Measurements from ENCODE around the gene P2RY11. TPM values are rescaled to one million over a fixed set of nuclear protein-coding genes. Genes with fewer than 3 reads are reported as not detected.

The P2RY11 gene
- total RNA-seq, 3 donors from 2014 or later: 14.1 to 18.5 (median 16.9) TPM

DNA sequence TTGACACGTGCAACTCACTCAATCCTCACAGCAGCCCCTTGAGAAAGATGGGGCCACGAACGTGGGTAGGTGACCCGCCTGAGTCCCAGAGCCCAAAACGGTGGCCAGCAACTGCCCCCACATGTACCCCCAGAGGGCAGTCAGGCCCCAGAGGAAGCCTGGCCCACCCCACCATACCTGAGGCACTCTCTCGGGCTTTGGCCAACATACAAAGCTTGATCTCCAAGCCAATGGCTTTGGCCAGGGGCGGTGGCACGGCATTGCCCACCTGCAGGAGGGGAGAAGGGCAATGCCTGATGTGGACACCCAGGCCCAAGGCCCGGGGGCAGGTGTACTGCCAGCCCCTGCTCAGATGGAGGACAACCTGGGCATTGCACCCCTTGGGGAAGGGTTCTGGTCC is 22.5 kb downstream of the P2RY11 start:
- ATAC-seq: no peak
- Histone ChIP-seq H3K4me1 (ENCODE audit: low read depth) (no peaks in the 10 kb centered on the region), H3K4me3 (no peak overlapping the region), H3K36me3 (ENCODE audit: low read depth) (peaks cover 15% of the 10 kb centered on the region), H3K9me3 (no peaks in the 10 kb centered on the region)
- no peak for DNase-seq
- intact Hi-C loops (cut with DNase I, micrococcal nuclease): no loop called here
- TF ChIP-seq, protein P1, sequence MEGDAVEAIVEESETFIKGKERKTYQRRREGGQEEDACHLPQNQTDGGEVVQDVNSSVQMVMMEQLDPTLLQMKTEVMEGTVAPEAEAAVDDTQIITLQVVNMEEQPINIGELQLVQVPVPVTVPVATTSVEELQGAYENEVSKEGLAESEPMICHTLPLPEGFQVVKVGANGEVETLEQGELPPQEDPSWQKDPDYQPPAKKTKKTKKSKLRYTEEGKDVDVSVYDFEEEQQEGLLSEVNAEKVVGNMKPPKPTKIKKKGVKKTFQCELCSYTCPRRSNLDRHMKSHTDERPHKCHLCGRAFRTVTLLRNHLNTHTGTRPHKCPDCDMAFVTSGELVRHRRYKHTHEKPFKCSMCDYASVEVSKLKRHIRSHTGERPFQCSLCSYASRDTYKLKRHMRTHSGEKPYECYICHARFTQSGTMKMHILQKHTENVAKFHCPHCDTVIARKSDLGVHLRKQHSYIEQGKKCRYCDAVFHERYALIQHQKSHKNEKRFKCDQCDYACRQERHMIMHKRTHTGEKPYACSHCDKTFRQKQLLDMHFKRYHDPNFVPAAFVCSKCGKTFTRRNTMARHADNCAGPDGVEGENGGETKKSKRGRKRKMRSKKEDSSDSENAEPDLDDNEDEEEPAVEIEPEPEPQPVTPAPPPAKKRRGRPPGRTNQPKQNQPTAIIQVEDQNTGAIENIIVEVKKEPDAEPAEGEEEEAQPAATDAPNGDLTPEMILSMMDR (IDR thresholded peaks at IDR 0.05): no peak

DNA sequence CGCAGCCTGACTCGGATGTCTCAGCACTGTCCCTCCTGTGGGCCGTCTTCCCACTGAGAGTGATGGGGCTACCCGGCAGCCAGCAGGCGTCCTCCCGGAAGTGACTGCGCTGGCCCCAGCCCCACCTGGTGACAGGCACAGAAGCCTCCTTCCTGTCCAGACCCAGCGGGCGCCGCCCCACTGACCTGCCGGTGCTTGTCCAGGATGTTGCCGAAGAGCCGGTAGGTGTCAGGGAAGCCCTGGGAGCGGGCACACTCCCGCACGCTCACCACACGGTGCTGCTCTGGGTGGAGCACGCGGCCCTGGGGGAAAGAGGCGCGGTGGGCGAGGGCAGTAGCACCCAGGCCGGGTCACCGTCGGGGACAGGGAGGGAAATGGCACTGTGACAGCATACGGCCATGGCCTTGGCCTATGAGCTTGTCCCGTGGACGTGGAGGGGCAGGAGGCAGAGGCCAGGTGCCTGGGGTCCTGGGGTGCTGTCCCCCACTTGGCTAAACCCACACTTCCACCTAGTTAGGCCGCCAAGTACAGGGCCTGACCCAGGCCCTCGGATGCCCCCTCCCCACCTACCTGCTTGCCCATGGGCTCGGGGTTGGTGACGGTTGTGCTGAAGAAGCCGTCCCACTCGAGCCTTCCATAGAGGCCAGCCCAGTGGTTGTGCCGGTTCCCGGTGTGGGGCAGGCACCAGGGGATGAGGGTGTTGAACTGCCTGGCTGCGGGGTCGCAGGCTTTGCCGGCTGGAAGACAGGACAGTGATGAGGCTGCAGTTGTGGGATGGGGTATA is 24.2 kb downstream of the P2RY11 start:
- H3K4me3 ChIP-seq: no peak overlapping the region
- ATAC-seq: no peak

DNA sequence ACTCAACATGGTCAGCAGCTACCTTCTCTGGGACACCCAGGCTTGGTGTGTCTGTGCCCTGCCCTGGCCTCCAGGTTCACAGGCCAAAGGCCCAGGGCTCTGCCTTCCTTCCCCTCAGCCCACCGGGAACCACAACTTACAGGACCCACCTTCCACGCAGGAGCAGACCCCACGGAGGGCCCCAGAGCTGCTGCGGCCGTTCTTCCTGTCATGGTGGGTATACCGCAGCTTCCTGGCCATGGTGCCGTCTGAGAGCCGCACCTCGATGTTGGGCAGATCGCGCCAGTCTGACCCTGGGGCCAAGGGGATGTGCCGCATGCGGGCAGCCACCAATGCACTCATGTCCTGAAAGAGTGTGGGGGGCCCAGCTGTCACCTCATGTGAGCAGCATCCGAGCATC is 25.4 kb downstream of the P2RY11 start:
- no peak for DNase-seq
- Histone ChIP-seq H3K4me3 (no peak overlapping the region), H3K9me3 (no peaks in the 10 kb centered on the region), H3K4me1 (ENCODE audit: low read depth) (no peaks in the 10 kb centered on the region), H3K36me3 (ENCODE audit: low read depth) (peaks cover 15% of the 10 kb centered on the region)
- no peak for ATAC-seq
- intact Hi-C loops (cut with DNase I, micrococcal nuclease): no loop called here
- TF ChIP-seq, protein P1 (IDR thresholded peaks at IDR 0.05): no peak

More for the DNA sequence above, 24.2 kb downstream of the P2RY11 start:
- Histone ChIP-seq H3K9me3 (no peaks in the 10 kb centered on the region), H3K36me3 (ENCODE audit: low read depth) (peaks cover 15% of the 10 kb centered on the region), H3K4me1 (ENCODE audit: low read depth) (no peaks in the 10 kb centered on the region)
- intact Hi-C loops (cut with DNase I, micrococcal nuclease): no loop called here
- DNase-seq: no peak
- TF ChIP-seq, protein P1 (IDR thresholded peaks at IDR 0.05): no peak

DNA sequence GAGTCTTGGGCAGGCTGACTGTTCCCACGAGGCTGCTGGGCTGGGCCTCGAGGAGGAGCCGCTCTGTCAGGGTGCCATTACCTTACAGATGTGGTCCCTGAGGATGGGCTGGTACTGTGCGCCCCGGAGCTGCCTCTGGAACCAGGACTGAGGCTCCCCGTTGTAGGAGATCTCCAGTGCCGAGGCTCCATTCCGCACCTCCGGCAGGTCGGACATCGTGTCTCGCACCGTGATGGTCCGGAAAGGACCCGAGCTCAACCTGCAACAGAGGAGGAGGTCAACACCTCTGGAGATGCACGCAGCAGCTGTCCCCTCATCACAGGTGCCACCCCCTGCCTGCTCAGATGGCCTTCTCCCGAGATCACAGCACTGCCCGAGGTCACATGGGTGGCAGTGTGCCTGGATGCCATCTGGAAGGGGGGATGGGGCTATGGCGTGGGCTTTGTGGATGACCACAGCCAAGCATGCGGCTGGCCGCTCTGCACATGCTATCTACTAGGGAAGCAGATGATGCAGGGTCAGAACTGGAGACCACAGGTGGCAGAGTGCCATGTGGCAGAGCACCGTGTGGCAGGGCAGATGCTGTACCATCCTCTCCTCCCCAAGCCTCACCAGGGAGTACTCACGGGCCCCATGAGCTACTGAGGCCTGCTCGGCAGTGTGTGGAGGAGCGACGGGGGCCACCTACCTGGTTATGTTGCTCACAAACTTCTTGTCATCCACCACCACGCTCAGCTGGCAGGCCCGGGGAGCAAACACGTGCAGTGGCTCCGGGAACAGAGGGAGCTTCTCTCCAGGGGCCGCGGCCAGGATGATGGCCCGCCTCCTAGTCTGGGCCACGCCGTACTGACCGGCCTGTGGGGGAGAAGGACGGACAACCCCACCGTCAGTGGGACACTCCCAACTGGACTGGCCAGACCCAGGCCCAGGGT is 26.5 kb downstream of the P2RY11 start:
- Histone ChIP-seq H3K36me3 (ENCODE audit: low read depth) (peaks cover 15% of the 10 kb centered on the region), H3K4me1 (ENCODE audit: low read depth) (peaks cover 1% of the 10 kb centered on the region), H3K9me3 (no peaks in the 10 kb centered on the region), H3K4me3 (no peak overlapping the region)
- intact Hi-C loops (cut with DNase I, micrococcal nuclease): no loop called here
- TF ChIP-seq, protein P1 (IDR thresholded peaks at IDR 0.05): no peak
- no peak for DNase-seq
- ATAC-seq: no peak

DNA sequence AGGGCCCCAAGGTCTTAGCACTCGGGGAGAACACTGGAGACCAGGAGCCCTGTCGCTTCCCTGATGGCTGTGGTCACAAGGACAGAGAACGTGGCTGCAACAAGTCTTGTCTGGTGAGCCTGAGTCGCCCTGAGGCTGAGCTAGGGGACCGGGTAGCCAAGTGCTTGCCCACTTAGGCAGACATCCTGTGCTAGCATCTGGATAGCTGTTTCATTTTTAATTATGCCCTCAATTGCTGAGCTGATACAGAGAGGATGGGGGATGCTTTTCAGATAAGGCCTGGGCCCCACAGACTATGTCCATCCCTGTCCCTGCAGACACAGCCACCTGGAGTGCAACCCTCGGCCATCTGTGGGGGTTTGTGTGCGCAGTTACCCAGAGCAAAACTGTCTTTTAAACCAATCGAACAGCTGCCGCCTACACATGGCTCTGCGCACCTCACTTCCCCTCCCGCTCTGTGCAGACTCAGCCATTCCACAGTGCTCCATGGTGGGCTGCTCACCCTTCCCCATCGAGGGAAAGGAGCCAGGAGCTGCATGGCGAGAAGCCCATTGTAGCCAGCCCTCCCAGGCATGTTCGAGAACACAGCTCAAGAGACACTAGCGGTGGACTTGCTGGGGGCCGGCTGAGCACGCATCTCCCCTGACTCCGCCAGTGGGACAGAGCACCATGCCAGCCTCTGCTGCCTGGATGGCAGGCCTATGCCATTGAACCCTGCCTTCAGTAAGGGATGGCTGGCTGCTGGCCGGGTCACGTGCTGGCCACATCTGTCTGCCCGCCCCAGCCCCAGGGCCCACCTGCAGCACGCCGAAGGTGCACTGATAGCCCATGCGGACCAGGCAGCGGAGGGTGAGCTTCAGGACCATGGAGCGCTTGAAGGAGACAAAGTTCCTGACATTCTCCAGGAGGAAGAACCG is 27.6 kb downstream of the P2RY11 start:
- ATAC-seq: no peak
- Histone ChIP-seq H3K4me1 (ENCODE audit: low read depth) (peaks cover 4% of the 10 kb centered on the region), H3K9me3 (no peaks in the 10 kb centered on the region), H3K36me3 (ENCODE audit: low read depth) (peaks cover 7% of the 10 kb centered on the region), H3K4me3 (no peak overlapping the region)
- no peak for DNase-seq
- TF ChIP-seq, protein P1 (IDR thresholded peaks at IDR 0.05): no peak
- intact Hi-C loops (cut with DNase I, micrococcal nuclease): no loop called here
